K562 (cell line): ENCODE results near the gene SCN1A. TPM values are rescaled to one million over a fixed set of nuclear protein-coding genes. Genes with fewer than 3 reads are reported as not detected.

Experiments
- ATAC-seq: fragments of 200-7000 bp; cut with Tn5 transposase; 3 replicates; pipeline ENCODE4 v1.9.1; 2020; ENCODE audit warnings: moderate library complexity
- BruUV-seq: library from RNA; stranded (reverse); fragments of 400-500 nt; replicated peaks from 2 replicates; lab custom pipeline; 2021; lab: Mats Ljungman, UMichigan
- CTCF ChIA-PET: fragments of 300-600 bp; formaldehyde crosslinking; extraction: SDS; loops from one replicate; lab custom pipeline; 2021; ENCODE audit warnings: low intra/inter-chr PET ratio; lab: Yijun Ruan, JAX
- POLR2A ChIA-PET: fragments of 300-600, 350-650 bp; sonication (Branson Sonifier 250); formaldehyde crosslinking; extraction: SDS; loops from one replicate; lab custom pipeline; 2021; ENCODE audit warnings: antibody characterized with exemption, inconsistent platforms; lab: Yijun Ruan, JAX
- DNase-seq, 4 experiments: peaks; one replicate each; pipeline versions ENCODE4 v3.0.0 to v3.0.0-alpha.2; 2011 to 2018; ENCODE audit warnings: low spot score in 3 of 4, mixed read lengths in 3 of 4; ENCODE audit errors: extremely low read depth in 1 of 4
- FAIRE-seq: peaks from 2 replicates; lab custom pipeline; 2011; peaks lifted over from hg19 to GRCh38; lab: Jason Lieb, UNC
- H2AFZ ChIP-seq: 2 replicates; pipeline ENCODE4 v1.6.0; 2011; ENCODE audit warnings: low read depth, low read length, control low read depth, inconsistent platforms
- H3K27ac ChIP-seq: fragments of 200-600 bp; 3 replicates; pipeline ENCODE4 v1.8.0; 2011; ENCODE audit warnings: low read depth, mild to moderate bottlenecking, control low read depth, inconsistent platforms, low read length, moderate library complexity, mixed read lengths; ENCODE audit errors: extremely low read depth
- H3K27me3 ChIP-seq, 2 experiments: fragments of 300-600 bp in 1 of 2; 2 replicates in 1 of 2; 3 replicates in 1 of 2; pipeline versions ENCODE4 v1.6.0 to v1.8.0; 2011; ENCODE audit warnings: inconsistent platforms in 2 of 2, low read length in 2 of 2, mild to moderate bottlenecking in 1 of 2, mixed read lengths in 1 of 2, moderate library complexity in 1 of 2; ENCODE audit not compliant: control insufficient read depth in 2 of 2, insufficient read depth in 2 of 2
- H3K36me3 ChIP-seq: fragments of 300-600 bp; 3 replicates; pipeline ENCODE4 v1.8.0; 2011; ENCODE audit warnings: mild to moderate bottlenecking, low read length, inconsistent platforms; ENCODE audit not compliant: control insufficient read depth, insufficient read depth
- H3K4me1 ChIP-seq, 2 experiments: fragments of 200-600 bp in 1 of 2; replicated peaks in 1 of 2; 2 replicates in 1 of 2; 3 replicates in 1 of 2; pipeline versions ENCODE4 v1.5.1 to v1.8.0; 2011; ENCODE audit warnings: inconsistent platforms in 2 of 2, low read length in 2 of 2, mild to moderate bottlenecking in 1 of 2, mixed read lengths in 1 of 2, moderate library complexity in 1 of 2; ENCODE audit not compliant: control insufficient read depth in 2 of 2, insufficient read depth in 2 of 2
- H3K4me2 ChIP-seq: 2 replicates; pipeline ENCODE4 v1.6.1; 2011; ENCODE audit warnings: low read length, control low read depth, inconsistent platforms, mixed read lengths; ENCODE audit not compliant: insufficient read depth
- H3K4me3 ChIP-seq: fragments of 200-600 bp; sonication (generic), shearing (Covaris generic); 2 replicates; pipeline ENCODE4 v1.5.1; 2016; ENCODE audit warnings: control low read depth, inconsistent platforms
- H3K79me2 ChIP-seq: fragments of 200-600 bp; 3 replicates; pipeline ENCODE4 v1.8.0; 2011; ENCODE audit warnings: low read length, inconsistent platforms; ENCODE audit not compliant: control insufficient read depth, insufficient read depth
- H3K9ac ChIP-seq, 2 experiments: 2 replicates each; pipeline versions ENCODE4 v1.6.0 to v1.6.1; 2011; ENCODE audit warnings: low read depth in 2 of 2, low read length in 2 of 2, control low read depth in 1 of 2, inconsistent platforms in 1 of 2, mild to moderate bottlenecking in 1 of 2, mixed read lengths in 1 of 2; ENCODE audit not compliant: insufficient read depth in 1 of 2
- H3K9me1 ChIP-seq: one replicate; pipeline ENCODE4 v1.6.0; 2011; ENCODE audit warnings: inconsistent platforms, mild to moderate bottlenecking, low read length, moderate library complexity; ENCODE audit not compliant: control insufficient read depth, insufficient read depth
- H3K9me3 ChIP-seq: replicated peaks from 2 replicates; pipeline ENCODE4 v1.5.1; 2011; ENCODE audit warnings: low read depth, low read length, inconsistent platforms; ENCODE audit not compliant: control insufficient read depth, insufficient read depth
- H4K20me1 ChIP-seq: replicated peaks from 2 replicates; pipeline ENCODE4 v1.6.1; 2011; ENCODE audit warnings: low read length, inconsistent platforms, mixed read lengths; ENCODE audit not compliant: control insufficient read depth, insufficient read depth
- CEBPZ ChIP-seq: fragments of 150-350 bp; IDR thresholded peaks from 2 replicates; pipeline ENCODE4 v1.6.1; 2014; ENCODE audit warnings: low read depth, mild to moderate bottlenecking, low read length, borderline replicate concordance
- WGBS: fragments of 100-300 bp; shearing (Covaris generic); methylation state at CpG from one replicate; pipeline ENCODE4 v1.1.6; 2016; ENCODE audit warnings: low coverage, mixed read lengths; ENCODE audit not compliant: insufficient coverage; ENCODE audit errors: missing lambda C conversion rate; 5-methylcytosine and 5-hydroxymethylcytosine counted together
- in situ Hi-C: fragments of 300-500 bp; cut with MboI; formaldehyde crosslinking; loops from 4 replicates; pipeline ENCODE4 v1.15.0; 2018; ENCODE audit warnings: inconsistent platforms, mixed read lengths
- intact Hi-C: fragments of 100-400 bp; cut with micrococcal nuclease; formaldehyde crosslinking; loops from 2 replicates; pipeline ENCODE4 v1.14.2; 2022
- polyA plus RNA-seq, 8 experiments: library from polyadenylated mRNA; depleted of rRNA in 4 of 8; stranded (reverse) in 5 of 8; unstranded in 3 of 8; fragments of >200 nt; fragmentation: Nextera tagmentation in 2 of 8; fragmentation: Illumina TruSeq in 1 of 8; extraction: Ambion mirVana in 2 of 8; extraction: Trizol in 1 of 8; gene quantifications; 2 replicates each; pipeline versions ENCODE4 v1.2.1 to v1.2.3, GENCODE V29; 2011 to 2014; ENCODE audit warnings: inconsistent platforms in 1 of 8, missing spikeins in 1 of 8
- total RNA-seq, 7 experiments: library from RNA; depleted of rRNA in 6 of 7; stranded (reverse); fragments of >200 nt in 6 of 7; fragmentation: Illumina TruSeq in 2 of 7; extraction: Trizol in 2 of 7; gene quantifications; 2 replicates each; pipeline versions ENCODE4 v1.2.1 to v1.2.3, GENCODE V29; 2011 to 2021; ENCODE audit warnings: low replicate concordance in 1 of 7
- TF ChIP-seq, protein P1 (sequence below), 2 experiments: fragments of 450-650 bp in 1 of 2; sonication (generic) in 1 of 2; formaldehyde crosslinking in 1 of 2; IDR thresholded peaks; 2 replicates each; pipeline versions ENCODE4 v1.7.1 to v1.9.0; 2016 to 2022; ENCODE audit warnings: inconsistent platforms in 1 of 2, mild to moderate bottlenecking in 1 of 2, missing genetic modification reagents in 1 of 2

The SCN1A gene
- total and polyA plus RNA-seq, 9 of the 15 experiments (the other 6 are each of a cell fraction or from before 2014, with no cell fraction given), result not detected

DNA sequence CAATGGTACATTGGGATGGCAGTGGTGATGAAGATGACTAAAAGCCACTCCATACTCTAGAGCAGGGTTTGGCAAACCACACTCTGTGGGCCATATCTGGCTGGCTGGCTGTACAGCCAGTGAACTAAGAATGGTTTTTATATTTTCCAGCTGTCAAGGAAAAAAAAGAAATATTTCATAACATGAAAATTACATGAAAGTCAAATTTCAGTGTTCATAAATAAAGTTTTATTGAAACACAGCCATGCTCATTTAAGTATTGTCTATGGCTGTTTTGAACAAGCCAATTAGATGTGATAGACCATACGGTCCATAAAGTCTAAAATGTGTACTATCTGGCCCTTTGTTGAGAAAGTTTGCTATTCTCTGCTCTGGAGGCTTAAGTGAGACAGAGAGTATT lies 175.7 kb downstream of the SCN1A start:
- H3K27me3 ChIP-seq, result no peaks in the 10 kb centered on the region
- H3K9ac ChIP-seq, result peak overlapping the region in 1 of 2 experiments; percentile 81; a peak in 1 of 4 replicates
- DNase-seq (peak in 1 of 4 experiments; percentile 20), FAIRE-seq (no peak), ATAC-seq (no peak)
- peaks cover 31% of the 10 kb centered on the region; the same call in 2 of the 3 replicates for H3K36me3 ChIP-seq
- 0% methylated on average over 1 of the region's 1 CpG for WGBS
- POLR2A ChIA-PET, result interaction anchor here (3.1 kb wide), 1 partner anchor 11 kb away, joined by 20 read pairs; no protein-coding TSS in a partner anchor
- no peaks in the 10 kb centered on the region for H4K20me1 ChIP-seq
- H2AFZ ChIP-seq, result no peak overlapping the region
- TF ChIP-seq CEBPZ, result no peak
- TF ChIP-seq, protein P1, sequence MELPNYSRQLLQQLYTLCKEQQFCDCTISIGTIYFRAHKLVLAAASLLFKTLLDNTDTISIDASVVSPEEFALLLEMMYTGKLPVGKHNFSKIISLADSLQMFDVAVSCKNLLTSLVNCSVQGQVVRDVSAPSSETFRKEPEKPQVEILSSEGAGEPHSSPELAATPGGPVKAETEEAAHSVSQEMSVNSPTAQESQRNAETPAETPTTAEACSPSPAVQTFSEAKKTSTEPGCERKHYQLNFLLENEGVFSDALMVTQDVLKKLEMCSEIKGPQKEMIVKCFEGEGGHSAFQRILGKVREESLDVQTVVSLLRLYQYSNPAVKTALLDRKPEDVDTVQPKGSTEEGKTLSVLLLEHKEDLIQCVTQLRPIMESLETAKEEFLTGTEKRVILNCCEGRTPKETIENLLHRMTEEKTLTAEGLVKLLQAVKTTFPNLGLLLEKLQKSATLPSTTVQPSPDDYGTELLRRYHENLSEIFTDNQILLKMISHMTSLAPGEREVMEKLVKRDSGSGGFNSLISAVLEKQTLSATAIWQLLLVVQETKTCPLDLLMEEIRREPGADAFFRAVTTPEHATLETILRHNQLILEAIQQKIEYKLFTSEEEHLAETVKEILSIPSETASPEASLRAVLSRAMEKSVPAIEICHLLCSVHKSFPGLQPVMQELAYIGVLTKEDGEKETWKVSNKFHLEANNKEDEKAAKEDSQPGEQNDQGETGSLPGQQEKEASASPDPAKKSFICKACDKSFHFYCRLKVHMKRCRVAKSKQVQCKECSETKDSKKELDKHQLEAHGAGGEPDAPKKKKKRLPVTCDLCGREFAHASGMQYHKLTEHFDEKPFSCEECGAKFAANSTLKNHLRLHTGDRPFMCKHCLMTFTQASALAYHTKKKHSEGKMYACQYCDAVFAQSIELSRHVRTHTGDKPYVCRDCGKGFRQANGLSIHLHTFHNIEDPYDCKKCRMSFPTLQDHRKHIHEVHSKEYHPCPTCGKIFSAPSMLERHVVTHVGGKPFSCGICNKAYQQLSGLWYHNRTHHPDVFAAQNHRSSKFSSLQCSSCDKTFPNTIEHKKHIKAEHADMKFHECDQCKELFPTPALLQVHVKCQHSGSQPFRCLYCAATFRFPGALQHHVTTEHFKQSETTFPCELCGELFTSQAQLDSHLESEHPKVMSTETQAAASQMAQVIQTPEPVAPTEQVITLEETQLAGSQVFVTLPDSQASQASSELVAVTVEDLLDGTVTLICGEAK (IDR thresholded peaks at IDR 0.05), result peak; percentile 91
- TF ChIP-seq, protein P1 (CRISPR knock-in tag; IDR thresholded peaks at IDR 0.05), result peak; percentile 87
- no peaks in the 10 kb centered on the region for H3K9me3 ChIP-seq
- no TSS peak for BruUV-seq
- no peak overlapping the region for H3K27ac ChIP-seq
- peak overlapping the region; percentile 82 for H3K4me3 ChIP-seq
- H3K9me1 ChIP-seq, result no peaks in the 10 kb centered on the region
- CTCF ChIA-PET, result no interaction called here
- peaks cover 41% of the 10 kb centered on the region for H3K79me2 ChIP-seq
- intact Hi-C loops, result loop anchor here (5.0 to 10.0 kb wide), 3 partner anchors 155 to 473 kb away; partner anchors contain the start of gene SCN1A
- H3K4me1 ChIP-seq, result peaks cover 0 to 17% of the 10 kb centered on the region in 2 experiments; a peak in 3 of 5 replicates
- peak overlapping the region; percentile 82 for H3K4me2 ChIP-seq
- in situ Hi-C loops, result no loop called here
